Ishikawa (cell line): ENCODE results near the gene MRTFA.

Experiments used
- CEBPB ChIP-seq: IDR thresholded peaks from 2 replicates; pipeline ENCODE4 v1.6.1; 2012
- CREB1 ChIP-seq: IDR thresholded peaks from 2 replicates; pipeline ENCODE4 v1.6.1; 2012; ENCODE audit warnings: low read depth
- EGR1 ChIP-seq: IDR thresholded peaks from 2 replicates; pipeline ENCODE4 v1.6.1; 2012
- EP300 ChIP-seq: IDR thresholded peaks from 2 replicates; pipeline ENCODE4 v1.6.1; 2012; ENCODE audit warnings: borderline replicate concordance
- FOXM1 ChIP-seq: IDR thresholded peaks from 2 replicates; pipeline ENCODE4 v1.6.1; 2012; ENCODE audit warnings: low read depth, borderline replicate concordance
- TAF1 ChIP-seq: IDR thresholded peaks from 2 replicates; pipeline ENCODE4 v1.6.1; 2012; ENCODE audit warnings: low read depth, mild to moderate bottlenecking
- YY1 ChIP-seq: IDR thresholded peaks from 2 replicates; pipeline ENCODE4 v1.6.1; 2012; ENCODE audit warnings: low read depth
- TF ChIP-seq, protein P1 (sequence below): IDR thresholded peaks from 2 replicates; pipeline ENCODE4 v1.6.1; 2012; ENCODE audit warnings: low read depth, mild to moderate bottlenecking

DNA sequence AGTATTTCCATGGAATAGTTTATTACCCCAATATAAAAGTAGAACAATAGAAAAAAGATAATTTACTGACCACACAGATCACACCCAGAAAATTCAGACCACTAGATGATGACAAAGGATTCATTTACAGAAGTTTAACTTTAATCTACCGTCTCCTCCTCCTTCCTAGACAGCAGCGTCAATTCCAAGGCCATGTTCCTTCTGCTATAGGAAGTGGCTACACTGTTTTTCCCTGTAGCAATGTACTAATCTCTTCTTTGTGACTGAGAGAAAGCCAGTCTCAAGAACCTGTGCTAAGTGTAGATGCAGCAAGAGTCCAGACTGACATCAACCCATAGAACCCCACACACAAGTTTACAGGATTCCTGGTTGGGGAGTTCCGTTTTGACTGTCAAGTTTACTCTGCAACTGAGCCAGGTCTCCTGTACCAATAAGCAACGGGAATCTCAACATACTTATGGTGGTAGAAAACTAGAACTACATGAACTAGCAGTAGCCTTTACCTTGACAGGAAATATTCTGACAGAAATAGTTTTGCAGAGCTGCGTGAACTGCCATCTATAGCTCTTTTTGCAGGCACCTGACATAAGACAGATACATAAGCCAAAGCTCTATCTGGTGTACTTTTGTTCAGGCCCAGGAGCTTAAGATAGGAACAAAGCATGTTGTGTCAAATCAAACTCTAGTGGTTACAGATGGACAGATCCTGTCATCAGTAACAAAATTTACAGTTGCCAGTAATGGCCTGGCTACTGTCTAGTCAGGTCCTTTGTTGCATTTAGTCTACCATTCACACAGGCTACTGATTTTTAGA is 42.9 kb downstream of the MRTFA start:
- TF ChIP-seq EGR1 (no peak), TAF1 (no peak), EP300 (no peak), CEBPB (no peak), YY1 (no peak), CREB1 (no peak), FOXM1 (no peak)
- TF ChIP-seq, protein P1, sequence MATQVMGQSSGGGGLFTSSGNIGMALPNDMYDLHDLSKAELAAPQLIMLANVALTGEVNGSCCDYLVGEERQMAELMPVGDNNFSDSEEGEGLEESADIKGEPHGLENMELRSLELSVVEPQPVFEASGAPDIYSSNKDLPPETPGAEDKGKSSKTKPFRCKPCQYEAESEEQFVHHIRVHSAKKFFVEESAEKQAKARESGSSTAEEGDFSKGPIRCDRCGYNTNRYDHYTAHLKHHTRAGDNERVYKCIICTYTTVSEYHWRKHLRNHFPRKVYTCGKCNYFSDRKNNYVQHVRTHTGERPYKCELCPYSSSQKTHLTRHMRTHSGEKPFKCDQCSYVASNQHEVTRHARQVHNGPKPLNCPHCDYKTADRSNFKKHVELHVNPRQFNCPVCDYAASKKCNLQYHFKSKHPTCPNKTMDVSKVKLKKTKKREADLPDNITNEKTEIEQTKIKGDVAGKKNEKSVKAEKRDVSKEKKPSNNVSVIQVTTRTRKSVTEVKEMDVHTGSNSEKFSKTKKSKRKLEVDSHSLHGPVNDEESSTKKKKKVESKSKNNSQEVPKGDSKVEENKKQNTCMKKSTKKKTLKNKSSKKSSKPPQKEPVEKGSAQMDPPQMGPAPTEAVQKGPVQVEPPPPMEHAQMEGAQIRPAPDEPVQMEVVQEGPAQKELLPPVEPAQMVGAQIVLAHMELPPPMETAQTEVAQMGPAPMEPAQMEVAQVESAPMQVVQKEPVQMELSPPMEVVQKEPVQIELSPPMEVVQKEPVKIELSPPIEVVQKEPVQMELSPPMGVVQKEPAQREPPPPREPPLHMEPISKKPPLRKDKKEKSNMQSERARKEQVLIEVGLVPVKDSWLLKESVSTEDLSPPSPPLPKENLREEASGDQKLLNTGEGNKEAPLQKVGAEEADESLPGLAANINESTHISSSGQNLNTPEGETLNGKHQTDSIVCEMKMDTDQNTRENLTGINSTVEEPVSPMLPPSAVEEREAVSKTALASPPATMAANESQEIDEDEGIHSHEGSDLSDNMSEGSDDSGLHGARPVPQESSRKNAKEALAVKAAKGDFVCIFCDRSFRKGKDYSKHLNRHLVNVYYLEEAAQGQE, result no peak
